Fibroblast of peridontal ligament (primary cell): ENCODE measurements around the gene CCND1.
"Not testable (repeated sequence)": the region's sequence is repeated elsewhere in the genome, so short reads cannot be mapped to it uniquely, and the experiment has no call there.

ENCODE experiments used
- DNase-seq: peaks from one replicate; pipeline ENCODE4 v3.0.0-alpha.2; 2010; ENCODE audit errors: extremely low read depth

The CCND1 gene

GRCh38 chr11:69617682-69618081 lies 23.3 kb upstream of the CCND1 start:
- no peak for DNase-seq

GRCh38 chr11:69618237-69618636 lies 22.7 kb upstream of the CCND1 start:
- no peak for DNase-seq

- no peak for DNase-seq
Observed at GRCh38 chr11:69620683-69621290, 20.2 kb upstream of the CCND1 start.

GRCh38 chr11:69622097-69622681 lies 18.8 kb upstream of the CCND1 start:
- DNase-seq: not testable (repeated sequence)

- no peak for DNase-seq
Observed at GRCh38 chr11:69624293-69624692, 16.7 kb upstream of the CCND1 start.

GRCh38 chr11:69625476-69625875 lies 15.5 kb upstream of the CCND1 start:
- DNase-seq: no peak

- no peak for DNase-seq
Observed at GRCh38 chr11:69627551-69627950, 13.4 kb upstream of the CCND1 start.

GRCh38 chr11:69630017-69630416 lies 10.9 kb upstream of the CCND1 start:
- DNase-seq: no peak

- no peak for DNase-seq
Observed at GRCh38 chr11:69630424-69630823, 10.5 kb upstream of the CCND1 start.

GRCh38 chr11:69632900-69633299 lies 8.1 kb upstream of the CCND1 start:
- no peak for DNase-seq

GRCh38 chr11:69634069-69634468 lies 6.9 kb upstream of the CCND1 start:
- no peak for DNase-seq

GRCh38 chr11:69634590-69634989 lies 6.4 kb upstream of the CCND1 start:
- DNase-seq: no peak

GRCh38 chr11:69635195-69635594 lies 5.8 kb upstream of the CCND1 start:
- no peak for DNase-seq

- no peak for DNase-seq
Observed at GRCh38 chr11:69635804-69636511, 5.0 kb upstream of the CCND1 start.

- peak; percentile 93 for DNase-seq
Observed at GRCh38 chr11:69636512-69637197, 4.3 kb upstream of the CCND1 start.

GRCh38 chr11:69637198-69637940 lies 3.6 kb upstream of the CCND1 start:
- DNase-seq: no peak

- DNase-seq: peak; percentile 75
Observed at GRCh38 chr11:69637941-69638871, 2.8 kb upstream of the CCND1 start.

- DNase-seq: peak; percentile 97
Observed at GRCh38 chr11:69638941-69639681, 1.8 kb upstream of the CCND1 start.

- no peak for DNase-seq
Observed at GRCh38 chr11:69639831-69640230, 1.1 kb upstream of the CCND1 start.
